ENCODE data around the gene SNX32.

SNX32 gene

DNA sequence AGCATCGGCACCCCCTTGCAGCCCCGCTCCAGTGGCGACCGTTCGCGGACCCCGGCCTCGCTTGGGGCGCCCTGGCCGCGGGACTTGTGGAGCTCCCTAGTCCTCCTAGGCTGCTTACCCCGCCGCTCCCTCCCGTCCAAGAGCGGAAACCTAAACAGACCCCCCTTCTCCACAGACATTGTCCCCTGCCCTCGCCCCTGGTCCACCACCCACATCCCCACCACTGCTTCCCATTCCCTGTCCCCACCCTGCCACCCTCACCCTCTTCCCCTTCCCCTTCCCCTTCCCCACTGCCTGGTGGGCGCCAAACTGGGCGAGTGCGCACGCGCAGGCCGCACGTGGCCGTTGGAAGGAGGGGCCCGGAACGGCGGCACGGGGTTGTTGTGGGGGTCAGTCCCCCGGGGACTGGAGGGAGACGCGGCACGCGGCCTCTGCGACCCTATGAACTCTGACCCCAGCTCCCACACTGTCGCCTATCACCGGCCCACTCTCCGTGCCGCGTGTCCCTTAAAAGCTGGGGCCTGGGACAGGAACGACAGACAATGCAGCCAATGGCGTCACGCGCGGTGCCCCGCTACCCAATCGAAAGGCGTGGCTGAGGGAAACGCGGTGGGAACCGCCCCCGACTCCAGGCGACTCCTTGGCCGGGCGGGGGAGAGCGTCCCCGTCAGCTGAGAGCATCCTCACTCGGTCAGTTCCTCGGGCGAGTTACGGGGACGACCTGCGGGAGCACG lies at the start of gene SNX32:
SNX32 (plus strand) TSS at position 667 of the 734 bp plus-strand sequence. CDS start 103 bp downstream, outside the sequence.
- DNase-seq (ENCODE audit: low read depth in 2 of 2) = peak; percentile 74 to 76

GRCh38 chr11:65785319-65786007 lies 48.3 kb upstream of the SNX32 start:
- DNase-seq (ENCODE audit: low read depth in 2 of 2) = no peak

DNA sequence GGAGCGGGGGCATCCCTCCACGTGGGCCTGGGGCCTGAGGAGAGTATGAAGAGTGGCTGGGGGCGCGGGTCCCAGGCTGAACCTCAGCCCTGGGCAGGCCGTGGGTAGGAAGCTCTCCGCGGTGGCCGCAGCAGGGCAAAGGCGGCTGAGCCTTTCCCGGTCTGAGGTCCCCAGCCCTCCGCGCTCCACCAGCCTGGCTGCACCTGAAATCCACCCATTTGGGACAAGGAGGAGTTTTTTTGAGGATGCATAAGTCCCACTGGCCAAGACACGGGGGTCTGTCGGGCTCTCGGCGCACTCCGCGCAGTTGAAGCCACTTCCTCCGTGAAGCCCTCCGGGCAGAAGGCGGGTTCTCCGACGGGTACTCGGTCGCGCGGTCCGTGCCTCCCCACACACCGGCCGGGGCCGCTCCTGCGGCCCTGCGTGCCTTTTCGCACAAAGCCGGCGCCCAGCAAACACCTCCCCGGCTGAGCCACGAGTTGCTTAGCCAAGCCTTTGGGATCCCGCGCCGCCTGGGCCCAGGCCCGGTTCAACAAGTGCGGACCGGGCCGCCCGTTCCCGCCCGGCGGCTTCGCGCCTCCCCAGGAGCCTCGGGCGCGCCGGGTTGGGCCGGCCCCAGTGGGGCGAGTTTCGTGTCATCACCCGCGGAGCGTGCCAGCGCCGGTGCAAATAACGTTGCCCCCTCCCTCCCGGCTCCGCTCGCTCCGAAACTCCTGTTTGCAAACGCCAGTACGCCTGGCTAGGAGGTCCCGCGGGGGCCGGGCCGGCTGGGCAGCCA lies 47.6 kb upstream of the SNX32 start:
- DNase-seq (ENCODE audit: low read depth in 2 of 2) = no peak

DNA sequence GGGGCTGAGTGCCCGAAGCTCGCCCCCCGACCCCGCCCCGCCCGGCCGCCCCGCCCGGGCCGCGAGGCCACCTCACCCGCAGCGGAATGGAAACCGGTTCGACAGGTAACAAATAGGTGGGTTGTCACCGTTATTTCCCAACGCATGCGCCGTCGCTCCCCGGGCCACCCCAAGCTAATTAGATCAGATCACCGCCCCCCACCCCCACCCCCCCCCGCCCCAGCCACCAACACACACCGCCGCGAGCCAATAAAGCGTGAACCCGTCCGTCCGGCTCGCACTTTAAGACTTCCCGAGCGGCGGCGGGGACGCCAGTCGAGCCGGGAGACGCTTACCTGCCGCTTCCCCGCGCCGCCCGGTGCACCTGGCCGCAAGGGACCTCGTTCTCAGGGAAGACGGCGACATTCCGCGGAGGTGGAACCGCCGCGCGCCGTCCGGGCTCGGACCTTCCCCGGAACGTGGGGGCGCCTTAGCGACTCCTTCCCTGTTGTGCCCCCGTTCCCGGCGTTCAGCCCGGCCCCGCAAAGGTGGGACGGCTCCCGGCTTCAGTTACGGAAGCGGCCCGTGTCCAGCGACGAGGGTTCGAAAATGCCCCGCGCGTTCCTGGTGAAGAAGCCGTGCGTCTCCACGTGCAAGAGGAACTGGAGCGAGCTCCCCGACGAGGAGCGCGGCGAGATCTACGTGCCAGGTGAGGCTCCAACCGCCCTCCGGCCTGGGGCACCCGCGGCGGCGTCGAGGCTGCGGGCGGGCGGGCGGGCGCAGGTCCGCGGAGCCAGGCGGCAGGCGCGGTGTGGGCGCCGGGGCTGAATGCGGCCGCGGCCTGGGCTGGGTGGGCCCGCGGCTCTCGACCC lies 46.8 kb upstream of the SNX32 start, which contains the start of gene OVOL1:
OVOL1 (plus strand) TSS at position 278 of the 851 bp plus-strand sequence; CDS start at position 589, 311 bp downstream.
- DNase-seq (ENCODE audit: low read depth in 2 of 2) = no peak

DNA sequence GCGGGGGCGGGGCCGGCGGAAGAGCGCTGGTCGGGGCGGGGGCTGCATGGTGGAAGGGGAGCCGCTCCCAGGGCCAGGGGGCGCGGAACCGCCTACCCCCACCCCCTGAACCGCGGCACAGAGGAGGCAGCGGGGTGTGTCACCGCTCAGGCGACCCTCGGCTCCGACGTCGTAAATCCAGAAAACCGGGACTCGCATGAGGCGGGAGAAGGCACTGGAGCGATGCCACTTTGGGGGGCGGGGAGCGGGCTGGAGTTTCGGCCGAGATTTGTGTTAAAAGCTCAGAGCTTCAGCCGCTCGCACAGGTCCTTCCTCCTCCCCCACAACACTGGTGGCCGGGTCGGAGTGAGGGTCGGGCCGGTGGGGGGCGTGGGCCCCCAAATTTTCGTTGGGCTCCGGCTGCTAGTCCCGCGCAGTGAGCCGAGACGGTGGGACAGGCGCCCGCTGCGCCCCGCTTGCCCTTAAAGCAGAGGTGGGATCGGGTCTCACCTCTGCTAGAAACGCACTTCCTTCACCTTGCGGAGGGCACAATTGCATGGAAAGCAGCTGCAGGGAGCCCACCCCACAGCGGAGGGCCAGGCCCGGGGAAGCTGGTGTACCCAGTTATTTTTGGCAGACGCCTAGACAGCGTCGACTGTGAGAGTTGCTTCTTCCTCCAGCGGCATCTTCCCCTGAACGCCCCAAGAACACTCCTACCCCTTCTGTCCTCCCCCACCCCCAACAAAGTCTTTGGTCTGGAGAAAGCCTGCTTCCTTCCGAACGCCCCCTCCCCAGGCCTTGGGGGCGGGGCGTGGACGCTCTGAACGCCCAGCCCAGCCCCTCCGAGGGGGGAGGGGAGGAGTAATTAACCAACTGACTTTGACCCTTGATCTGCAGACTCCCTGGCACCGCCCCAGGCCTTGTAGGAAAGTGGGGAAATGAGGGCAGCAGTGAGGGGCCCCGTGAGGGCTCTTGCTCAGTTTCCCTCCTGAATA lies 45.8 kb upstream of the SNX32 start:
- DNase-seq (ENCODE audit: low read depth in 2 of 2) = no peak

GRCh38 chr11:65788821-65789220 lies 44.9 kb upstream of the SNX32 start:
- DNase-seq (ENCODE audit: low read depth in 2 of 2) = no peak

- DNase-seq (ENCODE audit: low read depth in 2 of 2) = no peak
Measured at GRCh38 chr11:65789230-65790103, 44.3 kb upstream of the SNX32 start.

GRCh38 chr11:65790104-65790901 lies 43.5 kb upstream of the SNX32 start:
- DNase-seq (ENCODE audit: low read depth in 2 of 2) = no peak

DNA sequence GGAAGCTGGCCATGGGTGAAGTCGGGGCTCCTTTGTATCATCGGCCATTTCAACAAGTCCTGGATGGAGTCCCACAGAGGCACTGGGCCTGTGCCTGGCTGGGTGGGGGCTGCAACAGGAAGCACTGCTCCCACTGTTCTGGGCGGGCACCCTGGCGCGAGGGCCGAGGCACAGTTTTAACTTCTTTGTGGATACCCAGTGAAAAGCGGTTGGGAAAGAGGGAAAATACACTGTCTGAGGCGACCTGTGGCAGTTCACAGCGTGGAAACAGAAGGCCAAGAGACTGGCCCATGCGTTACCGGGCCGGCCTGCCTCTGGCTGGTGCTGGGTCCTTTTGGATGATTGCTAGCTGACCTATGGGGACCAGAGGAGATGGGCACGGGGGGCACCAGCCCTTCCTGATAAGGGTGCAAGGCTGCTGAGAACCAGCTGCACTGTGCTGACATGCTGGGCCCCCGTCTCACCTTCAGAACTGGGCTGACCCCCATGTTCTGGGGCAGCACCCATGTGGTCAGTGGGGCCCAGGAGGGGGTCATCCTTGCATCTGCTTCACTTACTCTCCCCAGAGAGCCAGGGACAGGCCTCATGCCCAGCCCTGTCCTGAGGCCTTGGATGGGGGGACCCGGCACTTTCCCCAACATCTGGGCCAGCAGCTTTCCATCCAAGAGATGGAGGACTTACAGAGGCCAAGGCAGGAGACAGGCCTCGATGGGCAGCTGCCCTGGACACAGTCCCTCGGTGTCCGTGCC lies 42.7 kb upstream of the SNX32 start:
- no peak for DNase-seq (ENCODE audit: low read depth in 2 of 2)

DNA sequence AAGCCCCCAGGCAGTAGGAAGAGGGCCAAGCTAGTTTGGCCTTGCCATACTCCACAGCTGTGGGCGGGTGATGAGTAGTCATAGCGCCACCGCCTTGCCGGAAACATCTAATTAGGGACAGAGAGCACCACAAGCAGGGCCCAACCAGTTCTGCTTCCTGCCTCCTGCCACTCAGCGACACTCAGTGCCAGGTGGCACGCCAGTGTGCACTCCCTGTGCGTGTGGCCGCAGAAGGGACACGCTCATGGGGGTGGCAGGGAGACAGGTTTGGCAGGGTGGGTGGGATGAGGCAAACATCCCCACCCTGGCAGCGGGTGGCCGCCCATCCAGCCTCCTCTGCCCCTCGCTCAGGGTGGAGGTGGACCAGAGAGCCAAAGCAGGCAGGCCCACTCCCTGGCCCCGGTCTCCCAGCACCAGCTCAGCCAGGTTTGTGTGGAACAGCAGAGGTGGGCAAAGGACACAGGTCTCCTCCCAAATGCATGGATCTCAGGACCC lies 42.0 kb upstream of the SNX32 start:
- DNase-seq (ENCODE audit: low read depth in 2 of 2) = no peak

GRCh38 chr11:65792456-65792855 lies 41.3 kb upstream of the SNX32 start:
- no peak for DNase-seq (ENCODE audit: low read depth in 2 of 2)

DNA sequence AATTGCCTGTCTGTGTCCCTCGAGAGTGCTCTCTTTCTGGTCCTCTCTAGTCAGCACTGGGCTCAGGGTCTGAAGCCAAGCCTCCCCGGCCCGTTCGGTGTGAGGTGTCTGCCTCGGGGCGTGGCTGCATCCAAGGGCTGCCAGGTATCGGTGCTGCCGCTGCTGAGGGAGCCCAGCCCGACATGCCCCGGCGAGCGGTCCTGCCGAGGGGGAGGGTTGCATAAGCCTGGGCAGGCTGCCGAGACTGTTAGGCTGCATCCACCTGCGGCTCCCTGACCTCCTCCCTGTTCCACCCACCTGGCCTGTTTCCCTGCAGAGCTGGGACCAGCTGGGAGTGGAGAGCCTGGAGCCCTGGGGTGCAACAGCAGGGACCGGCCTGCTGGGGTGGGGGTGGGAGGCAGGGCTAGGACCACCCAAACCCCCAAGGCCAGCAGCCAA lies 40.6 kb upstream of the SNX32 start:
- no peak for DNase-seq (ENCODE audit: low read depth in 2 of 2)

GRCh38 chr11:65793625-65794400 lies 40.0 kb upstream of the SNX32 start:
- DNase-seq (ENCODE audit: low read depth in 2 of 2) = no peak

DNA sequence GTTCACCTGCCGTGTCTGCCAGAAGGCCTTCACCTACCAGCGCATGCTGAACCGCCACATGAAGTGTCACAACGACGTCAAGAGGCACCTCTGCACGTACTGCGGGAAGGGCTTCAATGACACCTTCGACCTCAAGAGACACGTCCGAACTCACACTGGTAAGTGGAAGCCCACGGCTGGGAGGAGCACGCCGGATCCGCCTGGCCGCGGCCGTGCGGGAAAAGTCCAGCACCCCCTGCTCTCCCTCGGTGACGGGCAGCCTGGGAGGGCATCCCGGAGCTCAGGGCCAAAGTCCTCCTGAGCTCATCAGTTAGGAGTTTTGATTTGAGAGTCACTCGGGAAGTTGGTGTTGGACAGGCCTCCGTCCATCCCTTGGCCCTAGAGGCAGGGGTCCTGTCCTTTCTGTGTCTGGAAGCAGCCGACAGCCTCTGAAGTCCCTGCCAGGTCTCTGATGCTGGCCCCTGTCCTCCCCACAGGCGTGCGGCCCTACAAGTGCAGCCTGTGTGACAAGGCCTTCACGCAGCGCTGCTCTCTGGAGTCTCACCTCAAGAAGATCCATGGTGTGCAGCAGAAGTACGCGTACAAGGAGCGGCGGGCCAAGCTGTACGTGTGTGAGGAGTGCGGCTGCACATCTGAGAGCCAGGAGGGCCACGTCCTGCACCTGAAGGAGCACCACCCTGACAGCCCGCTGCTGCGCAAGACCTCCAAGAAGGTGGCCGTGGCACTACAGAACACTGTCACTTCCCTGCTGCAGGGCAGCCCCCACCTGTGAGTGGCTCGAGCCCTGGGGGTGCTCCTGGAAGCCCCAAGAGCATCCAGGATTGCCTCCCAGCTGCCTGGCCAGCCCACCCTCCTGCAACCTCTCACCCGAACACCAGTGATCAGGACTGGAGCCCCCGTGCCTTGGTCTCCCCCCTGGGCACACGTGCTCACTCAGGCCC lies 38.9 kb upstream of the SNX32 start:
- no peak for DNase-seq (ENCODE audit: low read depth in 2 of 2)

Measured in fibroblast of skin of left biceps (primary cell).